Fibroblast of mammary gland (primary cell): ENCODE results near the gene DISP3.

Source experiments
- DNase-seq: peaks from one replicate; pipeline ENCODE4 v3.0.0-alpha.2; 2010; ENCODE audit warnings: low read depth
- H3K4me3 ChIP-seq: 2 replicates; pipeline ENCODE4 v1.5.1; 2011; ENCODE audit warnings: low read depth, mild to moderate bottlenecking, low read length, moderate library complexity; ENCODE audit not compliant: control insufficient read depth
- TF ChIP-seq, protein P1 (sequence below): conservative IDR thresholded peaks from 2 replicates; pipeline ENCODE4 v1.5.1; 2011; ENCODE audit warnings: low read depth, low read length, inconsistent platforms; ENCODE audit not compliant: control insufficient read depth, insufficient read depth

The DISP3 gene

DNA sequence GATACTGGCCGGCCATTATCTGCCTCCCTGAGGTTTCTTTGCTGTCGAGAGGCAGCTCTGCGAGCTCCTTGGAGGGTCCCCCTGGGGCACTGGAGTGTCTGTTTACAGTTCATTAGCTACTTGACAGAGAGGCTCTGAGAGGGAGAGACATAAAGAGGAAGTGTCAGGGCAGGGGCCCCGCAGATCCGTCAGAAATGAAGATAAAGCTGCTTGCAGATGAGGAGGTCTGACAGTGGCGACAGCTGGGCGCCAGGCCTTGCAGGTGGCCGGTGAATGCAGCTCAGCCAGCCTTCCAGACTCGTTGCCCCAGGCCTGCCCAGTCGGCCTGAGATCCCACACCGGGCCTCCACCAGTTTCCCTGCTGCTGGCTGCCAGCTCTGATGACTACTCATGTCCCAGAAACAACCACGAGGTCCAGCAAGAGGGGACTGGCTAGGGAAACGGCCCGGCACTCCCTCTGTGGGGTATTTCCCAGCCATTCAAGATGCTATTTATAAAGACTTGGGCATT, 84.7 kb downstream of the DISP3 start:
- no peak for DNase-seq
- TF ChIP-seq, protein P1, sequence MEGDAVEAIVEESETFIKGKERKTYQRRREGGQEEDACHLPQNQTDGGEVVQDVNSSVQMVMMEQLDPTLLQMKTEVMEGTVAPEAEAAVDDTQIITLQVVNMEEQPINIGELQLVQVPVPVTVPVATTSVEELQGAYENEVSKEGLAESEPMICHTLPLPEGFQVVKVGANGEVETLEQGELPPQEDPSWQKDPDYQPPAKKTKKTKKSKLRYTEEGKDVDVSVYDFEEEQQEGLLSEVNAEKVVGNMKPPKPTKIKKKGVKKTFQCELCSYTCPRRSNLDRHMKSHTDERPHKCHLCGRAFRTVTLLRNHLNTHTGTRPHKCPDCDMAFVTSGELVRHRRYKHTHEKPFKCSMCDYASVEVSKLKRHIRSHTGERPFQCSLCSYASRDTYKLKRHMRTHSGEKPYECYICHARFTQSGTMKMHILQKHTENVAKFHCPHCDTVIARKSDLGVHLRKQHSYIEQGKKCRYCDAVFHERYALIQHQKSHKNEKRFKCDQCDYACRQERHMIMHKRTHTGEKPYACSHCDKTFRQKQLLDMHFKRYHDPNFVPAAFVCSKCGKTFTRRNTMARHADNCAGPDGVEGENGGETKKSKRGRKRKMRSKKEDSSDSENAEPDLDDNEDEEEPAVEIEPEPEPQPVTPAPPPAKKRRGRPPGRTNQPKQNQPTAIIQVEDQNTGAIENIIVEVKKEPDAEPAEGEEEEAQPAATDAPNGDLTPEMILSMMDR: no peak
- no peak overlapping the region for H3K4me3 ChIP-seq

DNA sequence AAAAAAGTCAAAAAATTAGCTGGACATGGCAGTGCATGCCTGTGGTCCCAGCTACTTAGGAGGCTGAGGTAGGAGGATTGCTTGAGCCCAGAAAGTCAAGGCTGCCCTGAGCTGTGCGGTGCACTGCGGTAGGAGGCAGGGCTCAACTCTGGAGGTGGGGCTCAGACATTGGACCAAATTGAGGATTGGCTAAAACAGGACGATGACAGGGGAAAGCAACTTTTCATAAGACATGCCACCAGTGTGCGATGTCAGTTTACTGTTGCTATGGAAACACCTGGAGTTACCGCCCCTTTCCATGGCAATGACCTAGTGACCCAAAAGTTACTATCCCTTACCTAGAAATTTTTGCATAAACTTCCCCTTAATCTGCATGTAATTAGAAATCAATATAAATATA, 85.3 kb downstream of the DISP3 start:
- DNase-seq: no peak
- no peak overlapping the region for H3K4me3 ChIP-seq
- TF ChIP-seq, protein P1: no peak

DNA sequence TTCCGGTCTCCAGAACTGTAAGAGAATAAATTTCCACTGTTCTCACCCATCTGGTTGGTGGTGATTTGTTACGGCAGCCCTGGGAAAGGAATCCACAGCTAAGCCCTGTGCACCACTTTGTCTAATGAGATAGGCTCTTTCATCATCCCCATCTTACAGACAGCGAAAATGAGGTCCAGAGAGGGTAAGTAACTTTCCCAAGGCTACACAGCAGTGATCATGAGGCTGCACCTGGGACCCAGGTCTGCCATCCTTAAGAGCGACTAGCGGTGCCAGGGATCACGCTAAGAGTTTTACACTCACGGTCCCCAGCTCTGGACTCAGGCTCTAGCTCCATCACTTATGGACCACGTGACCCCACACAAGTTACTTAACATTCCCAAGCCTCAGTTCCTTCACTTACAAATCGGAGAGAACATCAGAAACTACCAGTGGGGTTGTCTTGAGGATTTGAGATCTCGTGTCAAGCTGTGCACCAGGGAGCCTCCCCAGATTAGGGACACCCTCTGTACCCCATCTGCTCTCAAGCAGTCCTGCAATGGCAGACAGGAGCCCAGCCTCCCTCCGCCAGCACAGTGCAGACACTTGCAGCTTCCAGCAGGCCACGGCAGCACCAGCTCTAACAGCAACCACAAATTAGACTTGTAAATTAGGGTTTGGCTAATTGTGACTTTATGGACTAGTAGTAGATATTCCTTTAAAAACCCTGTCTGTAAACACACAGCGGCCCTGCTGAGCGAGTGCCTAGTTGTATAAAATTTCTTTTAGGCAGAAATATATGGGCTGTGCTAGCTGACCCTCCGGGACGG, 87.3 kb downstream of the DISP3 start:
- no peak for DNase-seq
- TF ChIP-seq, protein P1: no peak

DNA sequence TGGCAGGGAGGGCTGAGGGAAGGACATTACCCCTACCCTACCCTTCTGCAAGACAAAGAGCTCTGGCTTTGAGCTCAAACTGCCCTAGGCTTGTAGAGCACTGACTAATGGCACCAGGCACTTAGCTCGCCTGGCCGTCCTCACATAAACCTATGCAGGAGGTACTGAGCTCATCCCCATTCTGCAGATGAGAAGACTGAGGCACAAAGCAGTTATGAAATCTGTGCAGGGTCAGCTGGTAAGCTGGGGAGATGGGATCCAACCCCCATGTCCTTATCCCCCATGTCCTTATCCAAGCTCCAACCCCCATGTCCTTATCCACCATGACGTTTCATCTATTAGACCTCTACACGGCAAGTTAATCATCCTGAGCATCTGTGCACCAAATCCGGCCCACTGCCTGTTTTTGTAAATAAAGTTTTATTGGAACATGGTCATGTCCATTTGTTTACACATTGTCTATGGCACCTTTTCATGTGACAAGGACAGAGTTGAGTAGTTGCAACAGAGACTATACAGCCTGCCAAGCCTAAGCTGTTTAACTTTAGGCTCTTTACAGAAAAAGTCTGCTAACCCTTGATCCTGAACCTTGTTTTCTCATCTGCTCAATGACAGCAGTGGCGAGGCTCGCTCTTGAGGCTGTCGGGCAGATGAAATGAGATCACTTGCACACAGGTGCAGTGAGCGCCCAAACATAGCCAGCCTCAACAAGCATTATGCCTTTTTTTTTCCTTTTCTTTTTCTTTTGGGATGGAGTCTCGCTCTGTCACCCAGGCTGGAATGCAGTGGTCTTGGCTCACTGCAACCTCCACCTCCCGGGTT, 88.5 kb downstream of the DISP3 start:
- TF ChIP-seq, protein P1: no peak
- no peak overlapping the region for H3K4me3 ChIP-seq
- no peak for DNase-seq

More for the DNA sequence above, 87.3 kb downstream of the DISP3 start:
- no peak overlapping the region for H3K4me3 ChIP-seq

DNA sequence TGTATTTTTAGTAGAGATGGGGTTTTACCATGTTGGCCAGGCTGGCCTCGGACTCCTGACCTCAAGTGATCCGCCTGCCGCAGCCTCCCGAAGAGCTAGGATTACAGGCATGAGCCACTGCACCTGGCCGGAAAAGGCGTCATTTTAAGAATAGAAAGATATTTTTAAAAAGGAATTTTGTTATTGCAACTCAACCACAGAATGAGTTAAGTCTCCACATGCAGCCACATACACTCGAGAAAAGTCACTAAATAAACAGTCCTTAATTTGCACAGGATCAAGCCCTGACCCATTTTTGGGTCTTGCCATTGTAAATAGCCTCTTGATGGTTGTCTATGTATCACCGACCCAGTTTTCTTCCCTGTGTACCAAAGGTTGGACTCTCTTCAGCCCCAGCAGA, 89.7 kb downstream of the DISP3 start:
- DNase-seq: no peak
- TF ChIP-seq, protein P1: no peak
- no peak overlapping the region for H3K4me3 ChIP-seq

DNA sequence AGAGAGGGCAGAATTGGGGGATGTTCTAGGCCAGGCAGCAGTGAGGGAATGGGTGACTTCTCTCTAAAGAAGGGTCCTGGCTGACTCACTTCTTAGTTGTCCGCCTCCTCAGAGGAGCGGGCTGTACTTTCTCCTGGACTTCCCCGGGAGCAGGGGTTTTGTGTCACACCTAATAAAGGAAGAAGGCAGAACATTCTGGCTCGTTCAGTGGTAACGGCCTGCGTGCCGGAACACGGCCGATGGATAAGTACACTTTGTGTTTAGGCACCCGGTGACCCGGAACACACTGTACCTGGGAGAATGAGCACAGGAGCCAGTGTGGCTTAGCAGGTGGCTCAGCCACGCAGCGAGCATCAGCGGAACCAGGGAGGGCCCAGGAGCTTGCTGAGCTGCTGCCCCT, 90.6 kb downstream of the DISP3 start:
- H3K4me3 ChIP-seq: no peak overlapping the region
- TF ChIP-seq, protein P1: no peak
- DNase-seq: no peak
